GM13977 (cell line): Measurements from ENCODE around the gene TASOR.
"Not testable (repeated sequence)": the region's sequence is repeated elsewhere in the genome, so short reads cannot be mapped to it uniquely, and the experiment has no call there.

Experiments
- DNase-seq: peaks from one replicate; pipeline ENCODE4 v3.0.0; 2012; ENCODE audit warnings: low spot score
- CTCF ChIP-seq: IDR thresholded peaks from 2 replicates; pipeline ENCODE4 v1.5.1; 2012; ENCODE audit warnings: mild to moderate bottlenecking, control low read depth; ENCODE audit not compliant: insufficient read depth; ENCODE audit errors: extremely low read depth, missing control alignments
- in situ Hi-C: fragments of 300-500 bp; cut with MboI; formaldehyde crosslinking; loops from one replicate; pipeline ENCODE4 v1.12.0; 2022; ENCODE audit warnings: low sequenced_read_pairs, low pct_unique_long_range_greater_than_20kb, mixed read lengths, inconsistent platforms; ENCODE audit not compliant: unreplicated experiment

The TASOR gene

GRCh38 chr3:56711344-56711743 is 28.3 kb upstream of the TASOR start:
- no peak for DNase-seq
- in situ Hi-C loops, result no loop called here
- peak; percentile 30 for TF ChIP-seq CTCF

- peak; percentile 31 for TF ChIP-seq CTCF
- in situ Hi-C loops, DNase-seq: not testable (repeated sequence)
Measured at GRCh38 chr3:56707412-56707811, 24.3 kb upstream of the TASOR start.

- in situ Hi-C loops, result no loop called here
- DNase-seq, result no peak
Measured at GRCh38 chr3:56706629-56707028, 23.6 kb upstream of the TASOR start.

GRCh38 chr3:56704706-56705105 is 21.6 kb upstream of the TASOR start:
- in situ Hi-C loops, result loop anchor here (5.0 kb wide), 1 partner anchor 288 kb away; no protein-coding TSS in a partner anchor
- DNase-seq, result no peak
- TF ChIP-seq CTCF, result no peak

More at GRCh38 chr3:56706629-56707028, 23.6 kb upstream of the TASOR start:
- no peak for TF ChIP-seq CTCF

GRCh38 chr3:56702490-56703315 is 19.6 kb upstream of the TASOR start:
- in situ Hi-C loops, result loop anchor here (5.0 kb wide), 1 partner anchor 290 kb away; no protein-coding TSS in a partner anchor
- peak; percentile 68 for TF ChIP-seq CTCF
- peak; percentile 49 for DNase-seq

- in situ Hi-C loops, result loop anchor here (5.0 kb wide), 1 partner anchor 292 kb away; no protein-coding TSS in a partner anchor
- no peak for TF ChIP-seq CTCF
- no peak for DNase-seq
Measured at GRCh38 chr3:56700151-56700550, 17.1 kb upstream of the TASOR start.
